Dendritic cell treated with granulocyte-macrophage colony-stimulating factor and Interleukin-4, amounts not matched to agents 40 ng/mL and 50 ng/mL, for 4 days (primary cell): ENCODE results near the gene FXYD3.
A peak's percentile ranks its signal among the peaks of the same experiment; 100 is the strongest.

ENCODE experiments used
- H3K27ac Mint-ChIP-seq: one replicate; pipeline ENCODE4 v1.8.0; 2022; ENCODE audit warnings: mild to moderate bottlenecking, mixed read lengths
- H3K27me3 Mint-ChIP-seq: one replicate; pipeline ENCODE4 v1.8.0; 2022; ENCODE audit warnings: mild to moderate bottlenecking, mixed read lengths
- H3K36me3 Mint-ChIP-seq: one replicate; pipeline ENCODE4 v1.8.0; 2022; ENCODE audit warnings: low read depth, mixed read lengths
- H3K4me1 Mint-ChIP-seq: one replicate; pipeline ENCODE4 v1.8.0; 2022; ENCODE audit warnings: low read depth, mixed read lengths
- H3K4me3 Mint-ChIP-seq: one replicate; pipeline ENCODE4 v1.8.0; 2022; ENCODE audit warnings: mild to moderate bottlenecking, moderate library complexity, mixed read lengths
- H3K9me3 Mint-ChIP-seq: one replicate; pipeline ENCODE4 v1.8.0; 2022; ENCODE audit warnings: mixed read lengths
- intact Hi-C: fragments of 100-400 bp; cut with micrococcal nuclease; formaldehyde crosslinking; loops from one replicate; pipeline ENCODE4 v1.15.0; 2022

Gene FXYD3

DNA sequence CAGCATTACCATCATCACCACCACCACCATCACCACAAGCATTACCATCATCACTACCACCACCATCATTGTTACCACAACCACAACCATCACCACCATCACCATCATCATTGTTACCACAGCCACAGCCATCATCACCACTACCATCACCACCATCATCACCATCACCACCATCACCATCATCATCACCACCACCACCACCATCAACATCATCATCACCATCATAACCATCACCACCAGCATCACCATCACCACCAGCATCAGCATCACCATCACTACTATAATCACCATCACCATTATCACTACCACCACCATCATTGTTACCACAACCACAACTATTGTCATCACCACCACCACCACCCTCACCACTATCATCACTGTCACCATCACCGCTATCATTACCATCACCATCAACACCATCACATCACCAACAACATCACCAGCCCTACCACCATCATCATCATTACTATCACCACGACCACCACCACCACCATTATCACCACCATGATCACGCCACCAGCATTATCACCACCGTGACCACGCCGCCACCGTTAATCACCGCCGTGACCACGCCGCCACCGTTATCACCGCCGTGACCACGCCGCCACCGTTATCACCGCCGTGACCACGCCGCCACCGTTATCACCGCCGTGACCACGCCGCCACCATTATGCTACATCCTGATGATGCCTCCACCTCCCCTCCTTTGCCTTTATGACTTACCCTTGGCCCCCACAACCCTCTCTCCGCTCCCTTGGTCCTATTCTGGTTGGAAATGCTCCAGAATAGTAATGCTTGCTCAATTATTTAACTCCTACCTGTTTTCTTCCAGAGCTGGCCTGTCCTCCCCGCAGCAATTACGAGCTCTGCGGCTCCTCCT lies 10.0 kb upstream of the FXYD3 start:
- no peaks in the 10 kb centered on the region for H3K9me3 Mint-ChIP-seq
- H3K27me3 Mint-ChIP-seq = peaks cover 20% of the 10 kb centered on the region
- no peak overlapping the region for H3K4me3 Mint-ChIP-seq
- peaks cover 30% of the 10 kb centered on the region for H3K4me1 Mint-ChIP-seq
- no peak overlapping the region for H3K27ac Mint-ChIP-seq
- no peaks in the 10 kb centered on the region for H3K36me3 Mint-ChIP-seq
- intact Hi-C loops = no loop called here

DNA sequence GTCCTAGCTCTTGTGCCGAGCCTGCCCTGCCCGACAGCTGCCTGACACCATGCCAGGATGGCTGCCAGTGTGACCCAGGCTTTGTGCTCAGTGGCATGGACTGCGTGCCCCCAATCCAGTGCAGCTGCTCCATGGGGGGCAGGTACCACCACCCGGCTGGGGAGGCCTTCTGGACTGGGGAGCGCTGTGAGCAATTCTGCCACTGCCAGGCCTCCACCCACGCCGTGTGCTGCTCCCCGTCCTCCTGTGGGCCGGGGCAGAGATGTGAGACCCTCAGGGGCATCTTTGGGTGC lies 9.4 kb upstream of the FXYD3 start:
- peaks cover 20% of the 10 kb centered on the region for H3K27me3 Mint-ChIP-seq
- intact Hi-C loops = no loop called here
- no peak overlapping the region for H3K4me3 Mint-ChIP-seq
- H3K36me3 Mint-ChIP-seq = no peaks in the 10 kb centered on the region
- no peaks in the 10 kb centered on the region for H3K9me3 Mint-ChIP-seq
- peaks cover 34% of the 10 kb centered on the region for H3K4me1 Mint-ChIP-seq
- H3K27ac Mint-ChIP-seq = no peak overlapping the region

GRCh38 chr19:35106898-35107541 lies 8.6 kb upstream of the FXYD3 start:
- Mint-ChIP-seq H3K4me1 (peaks cover 34% of the 10 kb centered on the region), H3K9me3 (no peaks in the 10 kb centered on the region), H3K27ac (peak overlapping the region; percentile 76), H3K4me3 (no peak overlapping the region), H3K36me3 (no peaks in the 10 kb centered on the region), H3K27me3 (peaks cover 20% of the 10 kb centered on the region)
- intact Hi-C loops = no loop called here

DNA sequence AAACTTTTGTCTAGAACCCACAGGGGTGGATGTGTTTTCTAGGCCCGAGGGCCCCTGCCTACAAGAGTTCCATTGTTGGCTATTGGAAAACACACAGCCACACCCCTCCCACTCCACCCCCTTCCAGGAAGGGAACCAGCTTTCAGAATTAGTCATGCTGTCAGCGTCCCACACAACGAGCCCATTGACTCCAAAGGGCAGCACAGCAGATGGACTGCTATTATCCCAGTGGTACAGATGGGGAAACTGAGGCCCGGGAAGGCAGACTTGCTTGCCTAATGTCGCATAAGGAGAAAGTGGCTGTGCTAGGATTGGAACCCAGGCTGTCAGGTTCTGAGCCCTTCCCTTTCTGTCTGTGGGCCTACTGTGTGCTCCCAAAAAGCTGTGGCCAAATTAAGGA lies 8.1 kb upstream of the FXYD3 start:
- no peaks in the 10 kb centered on the region for H3K9me3 Mint-ChIP-seq
- intact Hi-C loops = no loop called here
- H3K4me1 Mint-ChIP-seq = peaks cover 34% of the 10 kb centered on the region
- H3K27ac Mint-ChIP-seq = peak overlapping the region; percentile 76
- H3K36me3 Mint-ChIP-seq = no peaks in the 10 kb centered on the region
- H3K27me3 Mint-ChIP-seq = peaks cover 20% of the 10 kb centered on the region
- no peak overlapping the region for H3K4me3 Mint-ChIP-seq

GRCh38 chr19:35108730-35109129 lies 6.9 kb upstream of the FXYD3 start:
- H3K4me1 Mint-ChIP-seq = peaks cover 34% of the 10 kb centered on the region
- no peaks in the 10 kb centered on the region for H3K9me3 Mint-ChIP-seq
- intact Hi-C loops = no loop called here
- H3K27ac Mint-ChIP-seq = peak overlapping the region; percentile 3
- no peak overlapping the region for H3K4me3 Mint-ChIP-seq
- no peaks in the 10 kb centered on the region for H3K36me3 Mint-ChIP-seq
- H3K27me3 Mint-ChIP-seq = peaks cover 18% of the 10 kb centered on the region

GRCh38 chr19:35109395-35110112 lies 6.1 kb upstream of the FXYD3 start:
- Mint-ChIP-seq H3K4me1 (peaks cover 41% of the 10 kb centered on the region), H3K36me3 (no peaks in the 10 kb centered on the region), H3K4me3 (no peak overlapping the region), H3K27ac (peak overlapping the region; percentile 60), H3K9me3 (no peaks in the 10 kb centered on the region), H3K27me3 (peaks cover 15% of the 10 kb centered on the region)
- intact Hi-C loops = no loop called here

- H3K36me3 Mint-ChIP-seq = no peaks in the 10 kb centered on the region
- H3K27ac Mint-ChIP-seq = peak overlapping the region; percentile 19
- H3K27me3 Mint-ChIP-seq = peaks cover 26% of the 10 kb centered on the region
- no peak overlapping the region for H3K4me3 Mint-ChIP-seq
- intact Hi-C loops = no loop called here
- peaks cover 49% of the 10 kb centered on the region for H3K4me1 Mint-ChIP-seq
- no peaks in the 10 kb centered on the region for H3K9me3 Mint-ChIP-seq
Measured at GRCh38 chr19:35110974-35111373, 4.6 kb upstream of the FXYD3 start.

DNA sequence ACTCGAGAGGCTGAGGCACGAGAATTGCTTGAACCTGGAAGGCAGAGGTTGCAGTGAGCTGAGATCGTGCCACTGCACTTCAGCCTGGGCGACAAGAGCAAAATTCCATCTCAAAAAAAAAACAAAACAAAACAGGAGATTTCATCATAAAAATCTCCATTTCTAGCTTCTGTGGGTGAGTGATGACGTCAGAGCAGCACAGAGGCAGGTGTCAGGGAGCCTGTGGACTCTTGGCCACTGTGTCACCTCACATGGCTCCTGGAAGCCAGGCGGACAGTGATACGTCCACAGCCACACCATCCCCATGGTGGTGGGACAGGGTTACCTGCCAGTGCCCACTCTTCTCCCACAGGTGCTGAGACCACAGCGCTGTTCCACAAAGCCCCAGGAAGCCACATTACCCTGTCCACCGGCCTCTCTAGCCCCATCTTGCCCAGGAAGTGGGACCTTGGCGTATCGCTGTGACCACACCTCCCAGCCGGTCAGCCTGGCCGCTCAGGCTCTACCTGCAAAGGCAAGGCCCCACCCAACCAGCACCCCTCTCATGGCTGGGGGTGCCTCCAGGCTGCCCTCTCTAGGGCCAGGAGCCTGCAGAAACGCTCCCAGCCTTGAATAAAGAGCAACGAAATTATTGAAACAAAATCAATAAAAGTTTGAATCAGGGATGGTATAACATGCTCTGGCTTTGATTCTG lies 2.5 kb upstream of the FXYD3 start:
- no peak overlapping the region for H3K27ac Mint-ChIP-seq
- intact Hi-C loops = no loop called here
- peaks cover 46% of the 10 kb centered on the region for H3K27me3 Mint-ChIP-seq
- H3K9me3 Mint-ChIP-seq = no peaks in the 10 kb centered on the region
- H3K4me1 Mint-ChIP-seq = peaks cover 46% of the 10 kb centered on the region
- H3K36me3 Mint-ChIP-seq = no peaks in the 10 kb centered on the region
- H3K4me3 Mint-ChIP-seq = no peak overlapping the region

- peaks cover 44% of the 10 kb centered on the region for H3K27me3 Mint-ChIP-seq
- H3K27ac Mint-ChIP-seq = peak overlapping the region; percentile 72
- H3K4me1 Mint-ChIP-seq = peaks cover 48% of the 10 kb centered on the region
- H3K4me3 Mint-ChIP-seq = peak overlapping the region; percentile 61
- intact Hi-C loops = loop anchor here (1.0 kb wide), 1 partner anchor 21 kb away; the partner anchor contains the start of gene LGI4
- H3K9me3 Mint-ChIP-seq = no peaks in the 10 kb centered on the region
- H3K36me3 Mint-ChIP-seq = no peaks in the 10 kb centered on the region
Measured at GRCh38 chr19:35114353-35115176, 1.1 kb upstream of the FXYD3 start.

DNA sequence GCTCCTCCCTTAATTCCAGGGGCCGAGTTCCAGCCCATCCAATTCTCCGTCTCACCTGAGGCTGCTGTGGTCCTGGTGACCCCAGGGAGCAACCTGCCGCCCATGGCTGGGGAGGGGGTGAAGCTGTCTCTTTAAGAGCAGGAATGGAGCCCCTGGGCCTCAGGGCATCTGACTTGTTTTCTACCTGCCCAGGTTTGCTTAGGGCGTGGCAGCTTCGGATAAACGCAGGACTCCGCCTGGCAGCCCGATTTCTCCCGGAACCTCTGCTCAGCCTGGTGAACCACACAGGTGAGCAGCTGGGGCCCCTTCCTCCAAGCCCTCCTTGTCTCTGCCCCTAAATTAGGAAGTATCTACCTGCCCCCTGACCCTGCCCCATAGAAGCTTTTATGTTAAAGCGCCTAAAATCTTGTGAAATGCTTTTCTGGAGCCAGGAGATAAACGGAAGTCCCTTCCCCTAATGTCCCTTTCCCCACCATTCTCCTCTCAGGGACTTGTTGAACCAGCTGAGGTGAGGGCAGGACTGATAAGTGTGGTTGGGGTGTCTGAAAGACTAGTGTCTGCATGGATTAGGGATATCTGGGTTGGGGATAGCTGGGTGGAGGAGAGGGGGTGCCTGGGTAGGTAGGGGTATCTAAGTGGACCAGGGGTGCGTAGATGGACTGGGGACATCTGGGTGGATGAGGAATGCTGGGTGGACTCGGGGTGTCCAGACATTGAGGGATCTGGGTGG lies 614 bp downstream of the FXYD3 start:
- Mint-ChIP-seq H3K4me3 (no peak overlapping the region), H3K36me3 (no peaks in the 10 kb centered on the region), H3K27me3 (peaks cover 41% of the 10 kb centered on the region), H3K4me1 (peaks cover 54% of the 10 kb centered on the region), H3K27ac (peak overlapping the region; percentile 21), H3K9me3 (no peaks in the 10 kb centered on the region)
- intact Hi-C loops = no loop called here

GRCh38 chr19:35117116-35117515 lies 1.5 kb downstream of the FXYD3 start:
- H3K27me3 Mint-ChIP-seq = peaks cover 41% of the 10 kb centered on the region
- H3K27ac Mint-ChIP-seq = peak overlapping the region; percentile 21
- H3K36me3 Mint-ChIP-seq = no peaks in the 10 kb centered on the region
- H3K4me3 Mint-ChIP-seq = no peak overlapping the region
- intact Hi-C loops = no loop called here
- no peaks in the 10 kb centered on the region for H3K9me3 Mint-ChIP-seq
- H3K4me1 Mint-ChIP-seq = peaks cover 61% of the 10 kb centered on the region

- Mint-ChIP-seq H3K27me3 (peaks cover 41% of the 10 kb centered on the region), H3K4me3 (no peak overlapping the region), H3K9me3 (no peaks in the 10 kb centered on the region), H3K27ac (peak overlapping the region; percentile 80), H3K4me1 (peaks cover 66% of the 10 kb centered on the region), H3K36me3 (no peaks in the 10 kb centered on the region)
- intact Hi-C loops = no loop called here
Measured at GRCh38 chr19:35117799-35118198, 2.2 kb downstream of the FXYD3 start.
